ENCODE data around the gene TRIO. TPM values are rescaled to one million over a fixed set of nuclear protein-coding genes. Genes with fewer than 3 reads are reported as not detected.

TRIO gene
- total and polyA plus RNA-seq, 10 of the 15 experiments (the other 5 are each of a cell fraction or from before 2014, with no cell fraction given) = 5.1 to 96.4 (median 44.6) TPM

DNA sequence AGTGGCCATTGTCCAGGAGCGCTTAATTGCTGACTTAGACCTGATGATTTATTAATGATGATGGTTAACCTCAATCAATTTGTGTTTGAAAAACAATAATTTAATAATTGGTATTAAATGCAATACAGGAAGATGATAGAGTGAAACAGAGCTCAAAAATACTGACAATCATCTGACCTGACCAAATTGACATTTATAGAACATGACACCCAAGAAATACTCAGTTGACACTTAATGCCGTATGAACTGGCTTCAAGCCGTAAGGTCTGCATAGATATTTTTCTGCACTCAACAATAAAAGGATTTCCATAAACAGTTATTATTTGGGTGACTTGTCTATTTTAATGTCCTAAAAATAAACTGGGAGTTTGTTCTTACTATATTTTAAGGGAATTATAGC is 159.2 kb downstream of the TRIO start:
- Histone ChIP-seq H2AFZ (ENCODE audit: control insufficient read depth, low read depth, low read length) (no peak overlapping the region), H3K27me3 (replicated peaks in 1 of 2; ENCODE audit: control insufficient read depth in 2 of 2, insufficient read depth in 2 of 2, low read length in 1 of 2) (no peaks in the 10 kb centered on the region), H3K4me1 (ENCODE audit: control insufficient read depth, insufficient read depth, low read length) (no peaks in the 10 kb centered on the region), H3K4me3 (no peak overlapping the region), H3K4me2 (ENCODE audit: control insufficient read depth, insufficient read depth) (no peak overlapping the region), H3K36me3 (ENCODE audit: control insufficient read depth in 2 of 2, insufficient read depth in 2 of 2, low read length in 1 of 2) (peaks cover 13 to 16% of the 10 kb centered on the region in 2 experiments), H3K27ac (ENCODE audit: control insufficient read depth, insufficient read depth) (no peak overlapping the region), H3K79me2 (ENCODE audit: control insufficient read depth, insufficient read depth, low read length) (no peaks in the 10 kb centered on the region), H3K9me3 (replicated peaks; ENCODE audit: control insufficient read depth, insufficient read depth, low read length) (no peaks in the 10 kb centered on the region), H4K20me1 (ENCODE audit: control insufficient read depth, insufficient read depth) (no peaks in the 10 kb centered on the region), H3K9ac (ENCODE audit: control insufficient read depth, insufficient read depth, low read length) (no peak overlapping the region)
- ChIA-PET RAD21 (ENCODE audit: unreplicated experiment) (no interaction called here), CTCF (interaction anchor here (1.6 kb wide), 1 partner anchor 61 kb away, joined by 5 read pairs; no protein-coding TSS in a partner anchor), POLR2A (no interaction called here), SMC1A (ENCODE audit: uncharacterized antibody, unreplicated experiment) (no interaction called here)
- TF ChIP-seq, protein P1, sequence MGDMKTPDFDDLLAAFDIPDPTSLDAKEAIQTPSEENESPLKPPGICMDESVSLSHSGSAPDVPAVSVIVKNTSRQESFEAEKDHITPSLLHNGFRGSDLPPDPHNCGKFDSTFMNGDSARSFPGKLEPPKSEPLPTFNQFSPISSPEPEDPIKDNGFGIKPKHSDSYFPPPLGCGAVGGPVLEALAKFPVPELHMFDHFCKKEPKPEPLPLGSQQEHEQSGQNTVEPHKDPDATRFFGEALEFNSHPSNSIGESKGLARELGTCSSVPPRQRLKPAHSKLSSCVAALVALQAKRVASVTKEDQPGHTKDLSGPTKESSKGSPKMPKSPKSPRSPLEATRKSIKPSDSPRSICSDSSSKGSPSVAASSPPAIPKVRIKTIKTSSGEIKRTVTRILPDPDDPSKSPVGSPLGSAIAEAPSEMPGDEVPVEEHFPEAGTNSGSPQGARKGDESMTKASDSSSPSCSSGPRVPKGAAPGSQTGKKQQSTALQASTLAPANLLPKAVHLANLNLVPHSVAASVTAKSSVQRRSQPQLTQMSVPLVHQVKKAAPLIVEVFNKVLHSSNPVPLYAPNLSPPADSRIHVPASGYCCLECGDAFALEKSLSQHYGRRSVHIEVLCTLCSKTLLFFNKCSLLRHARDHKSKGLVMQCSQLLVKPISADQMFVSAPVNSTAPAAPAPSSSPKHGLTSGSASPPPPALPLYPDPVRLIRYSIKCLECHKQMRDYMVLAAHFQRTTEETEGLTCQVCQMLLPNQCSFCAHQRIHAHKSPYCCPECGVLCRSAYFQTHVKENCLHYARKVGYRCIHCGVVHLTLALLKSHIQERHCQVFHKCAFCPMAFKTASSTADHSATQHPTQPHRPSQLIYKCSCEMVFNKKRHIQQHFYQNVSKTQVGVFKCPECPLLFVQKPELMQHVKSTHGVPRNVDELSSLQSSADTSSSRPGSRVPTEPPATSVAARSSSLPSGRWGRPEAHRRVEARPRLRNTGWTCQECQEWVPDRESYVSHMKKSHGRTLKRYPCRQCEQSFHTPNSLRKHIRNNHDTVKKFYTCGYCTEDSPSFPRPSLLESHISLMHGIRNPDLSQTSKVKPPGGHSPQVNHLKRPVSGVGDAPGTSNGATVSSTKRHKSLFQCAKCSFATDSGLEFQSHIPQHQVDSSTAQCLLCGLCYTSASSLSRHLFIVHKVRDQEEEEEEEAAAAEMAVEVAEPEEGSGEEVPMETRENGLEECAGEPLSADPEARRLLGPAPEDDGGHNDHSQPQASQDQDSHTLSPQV (IDR thresholded peaks at IDR 0.05) = no peak
- TF ChIP-seq POLR2AphosphoS2 (IDR thresholded peaks at IDR 0.05; ENCODE audit: low read depth, low read length) (no peak), BHLHE40 (IDR thresholded peaks at IDR 0.05; ENCODE audit: borderline replicate concordance in 1 of 2, low read depth in 2 of 2, low read length in 1 of 2) (no peak), TCF7 (IDR thresholded peaks at IDR 0.05; ENCODE audit: borderline replicate concordance) (no peak), SMC3 (IDR thresholded peaks at IDR 0.05; ENCODE audit: borderline replicate concordance, low read length) (no peak), CBX5 (IDR thresholded peaks at IDR 0.05; ENCODE audit: low read depth) (no peak), NR2F1 (conservative IDR thresholded peaks at IDR 0.05) (no peak), POU2F2 (IDR thresholded peaks at IDR 0.05; ENCODE audit: borderline replicate concordance, low read depth, low read length) (no peak), YY1 (IDR thresholded peaks at IDR 0.05; ENCODE audit: low read depth, low read length) (no peak)
- TF ChIP-seq, protein P2, sequence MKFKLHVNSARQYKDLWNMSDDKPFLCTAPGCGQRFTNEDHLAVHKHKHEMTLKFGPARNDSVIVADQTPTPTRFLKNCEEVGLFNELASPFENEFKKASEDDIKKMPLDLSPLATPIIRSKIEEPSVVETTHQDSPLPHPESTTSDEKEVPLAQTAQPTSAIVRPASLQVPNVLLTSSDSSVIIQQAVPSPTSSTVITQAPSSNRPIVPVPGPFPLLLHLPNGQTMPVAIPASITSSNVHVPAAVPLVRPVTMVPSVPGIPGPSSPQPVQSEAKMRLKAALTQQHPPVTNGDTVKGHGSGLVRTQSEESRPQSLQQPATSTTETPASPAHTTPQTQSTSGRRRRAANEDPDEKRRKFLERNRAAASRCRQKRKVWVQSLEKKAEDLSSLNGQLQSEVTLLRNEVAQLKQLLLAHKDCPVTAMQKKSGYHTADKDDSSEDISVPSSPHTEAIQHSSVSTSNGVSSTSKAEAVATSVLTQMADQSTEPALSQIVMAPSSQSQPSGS (IDR thresholded peaks at IDR 0.05; ENCODE audit: low read length) = no peak
- TF ChIP-seq, protein P3, sequence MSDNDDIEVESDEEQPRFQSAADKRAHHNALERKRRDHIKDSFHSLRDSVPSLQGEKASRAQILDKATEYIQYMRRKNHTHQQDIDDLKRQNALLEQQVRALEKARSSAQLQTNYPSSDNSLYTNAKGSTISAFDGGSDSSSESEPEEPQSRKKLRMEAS (IDR thresholded peaks at IDR 0.05; ENCODE audit: low read depth, low read length) = no peak
- TF ChIP-seq, protein P4, sequence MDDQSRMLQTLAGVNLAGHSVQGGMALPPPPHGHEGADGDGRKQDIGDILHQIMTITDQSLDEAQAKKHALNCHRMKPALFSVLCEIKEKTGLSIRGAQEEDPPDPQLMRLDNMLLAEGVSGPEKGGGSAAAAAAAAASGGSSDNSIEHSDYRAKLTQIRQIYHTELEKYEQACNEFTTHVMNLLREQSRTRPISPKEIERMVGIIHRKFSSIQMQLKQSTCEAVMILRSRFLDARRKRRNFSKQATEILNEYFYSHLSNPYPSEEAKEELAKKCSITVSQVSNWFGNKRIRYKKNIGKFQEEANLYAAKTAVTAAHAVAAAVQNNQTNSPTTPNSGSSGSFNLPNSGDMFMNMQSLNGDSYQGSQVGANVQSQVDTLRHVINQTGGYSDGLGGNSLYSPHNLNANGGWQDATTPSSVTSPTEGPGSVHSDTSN (IDR thresholded peaks at IDR 0.05; ENCODE audit: insufficient replicate concordance, low read depth, low read length) = no peak
- TF ChIP-seq, protein P5, sequence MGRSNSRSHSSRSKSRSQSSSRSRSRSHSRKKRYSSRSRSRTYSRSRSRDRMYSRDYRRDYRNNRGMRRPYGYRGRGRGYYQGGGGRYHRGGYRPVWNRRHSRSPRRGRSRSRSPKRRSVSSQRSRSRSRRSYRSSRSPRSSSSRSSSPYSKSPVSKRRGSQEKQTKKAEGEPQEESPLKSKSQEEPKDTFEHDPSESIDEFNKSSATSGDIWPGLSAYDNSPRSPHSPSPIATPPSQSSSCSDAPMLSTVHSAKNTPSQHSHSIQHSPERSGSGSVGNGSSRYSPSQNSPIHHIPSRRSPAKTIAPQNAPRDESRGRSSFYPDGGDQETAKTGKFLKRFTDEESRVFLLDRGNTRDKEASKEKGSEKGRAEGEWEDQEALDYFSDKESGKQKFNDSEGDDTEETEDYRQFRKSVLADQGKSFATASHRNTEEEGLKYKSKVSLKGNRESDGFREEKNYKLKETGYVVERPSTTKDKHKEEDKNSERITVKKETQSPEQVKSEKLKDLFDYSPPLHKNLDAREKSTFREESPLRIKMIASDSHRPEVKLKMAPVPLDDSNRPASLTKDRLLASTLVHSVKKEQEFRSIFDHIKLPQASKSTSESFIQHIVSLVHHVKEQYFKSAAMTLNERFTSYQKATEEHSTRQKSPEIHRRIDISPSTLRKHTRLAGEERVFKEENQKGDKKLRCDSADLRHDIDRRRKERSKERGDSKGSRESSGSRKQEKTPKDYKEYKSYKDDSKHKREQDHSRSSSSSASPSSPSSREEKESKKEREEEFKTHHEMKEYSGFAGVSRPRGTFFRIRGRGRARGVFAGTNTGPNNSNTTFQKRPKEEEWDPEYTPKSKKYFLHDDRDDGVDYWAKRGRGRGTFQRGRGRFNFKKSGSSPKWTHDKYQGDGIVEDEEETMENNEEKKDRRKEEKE (IDR thresholded peaks at IDR 0.05) = no peak
- intact Hi-C loops (cut with micrococcal nuclease; ENCODE audit: unreplicated experiment) (no loop called here), in situ Hi-C loops (cut with MboI) (no loop called here)
- FAIRE-seq = no peak
- 98% methylated on average over 3 of the region's 3 CpGs for WGBS (ENCODE audit: insufficient coverage, insufficient replicate concordance, low lambda C conversion rate, missing lambda C conversion rate)
- no peak for DNase-seq (ENCODE audit: low read depth, low spot score)
- no TSS peak for BruUV-seq (replicated peaks)
- no peak for ATAC-seq
